ENCODE results near the gene PPP2CA.

DNA sequence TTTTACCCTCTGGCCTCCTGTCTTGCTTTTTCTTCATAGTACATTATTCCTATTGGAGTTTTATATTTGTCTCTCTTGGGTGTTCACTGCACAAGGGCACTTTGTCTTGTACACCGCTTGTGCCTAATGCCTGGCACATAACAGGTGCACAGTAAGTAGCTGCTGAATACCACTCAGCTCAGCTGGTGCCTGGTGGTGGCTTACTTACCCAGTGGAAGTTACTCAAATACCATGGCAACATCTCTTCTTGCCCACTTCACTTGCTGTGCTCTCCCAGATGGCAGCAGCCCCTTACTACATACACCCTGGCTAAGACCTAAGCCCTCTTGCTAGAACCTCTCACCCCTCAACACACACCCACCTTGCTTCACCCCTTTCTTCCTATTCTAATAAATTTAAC lies 37.8 kb downstream of the PPP2CA start:
- TF ChIP-seq POLR2A (IDR thresholded peaks at IDR 0.05): no peak
- TF ChIP-seq, protein P1, sequence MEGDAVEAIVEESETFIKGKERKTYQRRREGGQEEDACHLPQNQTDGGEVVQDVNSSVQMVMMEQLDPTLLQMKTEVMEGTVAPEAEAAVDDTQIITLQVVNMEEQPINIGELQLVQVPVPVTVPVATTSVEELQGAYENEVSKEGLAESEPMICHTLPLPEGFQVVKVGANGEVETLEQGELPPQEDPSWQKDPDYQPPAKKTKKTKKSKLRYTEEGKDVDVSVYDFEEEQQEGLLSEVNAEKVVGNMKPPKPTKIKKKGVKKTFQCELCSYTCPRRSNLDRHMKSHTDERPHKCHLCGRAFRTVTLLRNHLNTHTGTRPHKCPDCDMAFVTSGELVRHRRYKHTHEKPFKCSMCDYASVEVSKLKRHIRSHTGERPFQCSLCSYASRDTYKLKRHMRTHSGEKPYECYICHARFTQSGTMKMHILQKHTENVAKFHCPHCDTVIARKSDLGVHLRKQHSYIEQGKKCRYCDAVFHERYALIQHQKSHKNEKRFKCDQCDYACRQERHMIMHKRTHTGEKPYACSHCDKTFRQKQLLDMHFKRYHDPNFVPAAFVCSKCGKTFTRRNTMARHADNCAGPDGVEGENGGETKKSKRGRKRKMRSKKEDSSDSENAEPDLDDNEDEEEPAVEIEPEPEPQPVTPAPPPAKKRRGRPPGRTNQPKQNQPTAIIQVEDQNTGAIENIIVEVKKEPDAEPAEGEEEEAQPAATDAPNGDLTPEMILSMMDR (IDR thresholded peaks at IDR 0.05): no peak
